Kidney (tissue), 14 donors: Measurements from ENCODE around the gene KLHL6. TPM values are rescaled to one million over a fixed set of nuclear protein-coding genes. Genes with fewer than 3 reads are reported as not detected.

Experiments
- DNase-seq, 5 donors: peaks; one replicate each; pipeline ENCODE4 v3.0.0-alpha.2; 2013 to 2020
- FAIRE-seq: peaks from 2 replicates; lab custom pipeline; 2012; peaks lifted over from hg19 to GRCh38; lab: Jason Lieb, UNC
- H3K27ac ChIP-seq, 2 donors: one replicate each; pipeline ENCODE4 v1.7.0; 2013; ENCODE audit warnings: low read depth in 2 of 2, low read length in 2 of 2, inconsistent platforms in 1 of 2
- H3K27me3 ChIP-seq: one replicate; pipeline ENCODE4 v1.7.1; 2013; ENCODE audit warnings: low read length, inconsistent platforms; ENCODE audit not compliant: control insufficient read depth, insufficient read depth
- H3K36me3 ChIP-seq, 3 donors: one replicate each; pipeline versions ENCODE4 v1.7.0 to v1.7.1; 2013; ENCODE audit warnings: low read length in 3 of 3, control low read depth in 1 of 3, inconsistent platforms in 1 of 3; ENCODE audit not compliant: insufficient read depth in 3 of 3, control insufficient read depth in 2 of 3
- H3K4me1 ChIP-seq, 3 donors: one replicate each; pipeline versions ENCODE4 v1.7.0 to v1.7.1; 2013; ENCODE audit warnings: low read length in 3 of 3, inconsistent platforms in 1 of 3, low read depth in 1 of 3; ENCODE audit not compliant: control insufficient read depth in 2 of 3, insufficient read depth in 2 of 3
- H3K4me3 ChIP-seq, 3 donors: one replicate each; pipeline versions ENCODE4 v1.7.0 to v1.8.1; 2013; ENCODE audit warnings: low read length in 3 of 3, control low read depth in 1 of 3, inconsistent platforms in 1 of 3
- H3K9ac ChIP-seq, 3 donors: one replicate each; pipeline versions ENCODE4 v1.7.0 to v1.7.1; 2013; ENCODE audit warnings: low read length in 3 of 3, control low read depth in 1 of 3, inconsistent platforms in 1 of 3
- H3K9me3 ChIP-seq, 3 donors: one replicate each; pipeline versions ENCODE4 v1.7.0 to v1.7.1; 2013; ENCODE audit warnings: low read length in 3 of 3, control low read depth in 1 of 3, inconsistent platforms in 1 of 3; ENCODE audit not compliant: control insufficient read depth in 2 of 3, insufficient read depth in 1 of 3
- intact Hi-C: fragments of 100-400 bp; cut with DNase I; formaldehyde crosslinking; loops from one replicate; pipeline ENCODE4 v1.11.1; 2022
- polyA plus RNA-seq: library from polyadenylated mRNA; stranded (reverse); fragments of 350-450 nt; fragmentation: Illumina TruSeq; extraction: RNeasy Lipid Tissue Mini Kit (QIAGEN cat#74804); gene quantifications from one replicate; pipeline ENCODE4 v1.2.3, GENCODE V29; 2014; ENCODE audit warnings: low read depth, low replicate concordance; ENCODE audit not compliant: insufficient read depth
- total RNA-seq: library from RNA; stranded (reverse); fragmentation: NEBNext Ultra II Directional; extraction: Animal tissue kit (Norgen Biotek cat#: 25700); gene quantifications from one replicate; pipeline ENCODE4 v1.2.1, GENCODE V29; 2021
- TF ChIP-seq, protein P1 (sequence below): IDR thresholded peaks from 3 replicates; pipeline ENCODE4 v1.5.1; 2012; ENCODE audit warnings: mild to moderate bottlenecking, moderate library complexity, borderline replicate concordance; ENCODE audit not compliant: insufficient read depth; ENCODE audit errors: extremely low read depth
- donor health status: control.
- donor health status: control.
- donor health status: control.
- donor health status: control.
- donor health status: control.
- donor health status: DM: yes; HTN: yes; CAD: no.
- donor health status: Normal renal cell carcinoma (clear cell type).

The KLHL6 gene
- total and polyA plus RNA-seq, 2 donors from 2014 or later: 0.37 to 9.8 TPM

DNA sequence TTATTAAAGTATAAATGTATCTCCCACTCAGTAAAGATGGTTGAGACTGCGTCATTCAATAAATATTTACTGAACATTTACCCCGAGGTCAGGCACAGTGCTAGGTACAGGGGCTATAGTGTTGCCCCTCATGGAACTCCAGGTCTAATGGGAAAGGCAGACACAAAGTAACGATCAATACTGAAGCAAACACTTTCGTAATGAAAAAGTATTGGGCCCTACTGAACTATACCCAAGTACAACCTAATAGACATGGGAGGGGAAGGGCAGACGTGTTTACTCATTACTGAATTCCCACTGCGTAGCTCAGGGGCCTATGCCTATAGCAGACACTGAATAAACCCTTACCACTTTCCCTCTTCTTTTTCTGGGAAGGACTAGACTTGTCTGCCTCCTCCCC lies 56.9 kb downstream of the KLHL6 start:
- Histone ChIP-seq H3K36me3 (no peaks in the 10 kb centered on the region), H3K4me3 (no peak overlapping the region), H3K27ac (no peak overlapping the region), H3K9me3 (no peaks in the 10 kb centered on the region), H3K4me1 (no peaks in the 10 kb centered on the region), H3K27me3 (no peaks in the 10 kb centered on the region), H3K9ac (no peak overlapping the region)
- DNase-seq: no peak
- TF ChIP-seq, protein P1, sequence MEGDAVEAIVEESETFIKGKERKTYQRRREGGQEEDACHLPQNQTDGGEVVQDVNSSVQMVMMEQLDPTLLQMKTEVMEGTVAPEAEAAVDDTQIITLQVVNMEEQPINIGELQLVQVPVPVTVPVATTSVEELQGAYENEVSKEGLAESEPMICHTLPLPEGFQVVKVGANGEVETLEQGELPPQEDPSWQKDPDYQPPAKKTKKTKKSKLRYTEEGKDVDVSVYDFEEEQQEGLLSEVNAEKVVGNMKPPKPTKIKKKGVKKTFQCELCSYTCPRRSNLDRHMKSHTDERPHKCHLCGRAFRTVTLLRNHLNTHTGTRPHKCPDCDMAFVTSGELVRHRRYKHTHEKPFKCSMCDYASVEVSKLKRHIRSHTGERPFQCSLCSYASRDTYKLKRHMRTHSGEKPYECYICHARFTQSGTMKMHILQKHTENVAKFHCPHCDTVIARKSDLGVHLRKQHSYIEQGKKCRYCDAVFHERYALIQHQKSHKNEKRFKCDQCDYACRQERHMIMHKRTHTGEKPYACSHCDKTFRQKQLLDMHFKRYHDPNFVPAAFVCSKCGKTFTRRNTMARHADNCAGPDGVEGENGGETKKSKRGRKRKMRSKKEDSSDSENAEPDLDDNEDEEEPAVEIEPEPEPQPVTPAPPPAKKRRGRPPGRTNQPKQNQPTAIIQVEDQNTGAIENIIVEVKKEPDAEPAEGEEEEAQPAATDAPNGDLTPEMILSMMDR: no peak
- intact Hi-C loops: no loop called here
- no peak for FAIRE-seq

DNA sequence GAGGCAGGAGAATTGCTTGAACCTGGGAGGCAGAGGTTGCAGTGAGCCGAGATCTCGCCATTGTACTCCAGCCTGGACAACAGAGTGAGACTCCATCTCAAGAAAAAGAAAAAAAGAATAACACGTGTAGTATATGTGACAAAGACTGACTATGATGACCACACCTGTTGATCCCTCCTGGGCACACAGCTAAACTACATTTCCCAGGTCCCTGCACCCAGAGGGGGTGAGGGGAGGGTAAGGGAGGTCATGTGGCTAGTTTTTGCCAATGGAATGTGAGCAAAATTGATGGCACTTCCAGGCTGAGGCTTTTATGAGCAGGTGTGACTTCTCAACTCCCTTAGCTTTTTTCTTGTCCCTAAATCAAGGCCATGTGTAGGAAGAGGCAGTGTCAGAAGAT lies 58.2 kb downstream of the KLHL6 start:
- Histone ChIP-seq H3K27me3 (no peaks in the 10 kb centered on the region), H3K4me3 (no peak overlapping the region), H3K9me3 (no peaks in the 10 kb centered on the region), H3K27ac (no peak overlapping the region), H3K4me1 (no peaks in the 10 kb centered on the region), H3K9ac (no peak overlapping the region), H3K36me3 (no peaks in the 10 kb centered on the region)
- intact Hi-C loops: no loop called here
- no peak for DNase-seq
- TF ChIP-seq, protein P1: no peak
- FAIRE-seq: no peak

DNA sequence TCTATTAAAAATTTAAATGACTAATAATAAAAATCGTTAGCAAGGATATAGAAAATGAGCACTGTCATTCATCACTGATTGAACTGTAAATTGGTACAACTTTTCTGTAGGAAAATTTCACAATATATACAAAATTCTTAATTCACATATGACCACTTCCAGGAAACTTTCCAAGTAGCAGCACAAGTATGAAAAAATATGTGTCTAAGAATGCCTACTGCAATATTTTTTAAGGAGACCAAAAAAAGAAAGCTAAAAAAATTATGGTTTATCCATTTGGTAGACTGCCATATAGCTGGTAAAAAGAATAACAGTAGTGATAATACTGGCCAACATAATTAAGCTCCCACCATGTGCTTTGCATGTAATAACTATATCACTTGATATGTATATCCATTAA lies 59.2 kb downstream of the KLHL6 start:
- intact Hi-C loops: no loop called here
- TF ChIP-seq, protein P1: no peak
- H3K9me3 ChIP-seq: no peaks in the 10 kb centered on the region
- H3K27me3 ChIP-seq: no peaks in the 10 kb centered on the region
- H3K9ac ChIP-seq: no peak overlapping the region
- H3K4me3 ChIP-seq: no peak overlapping the region
- DNase-seq: no peak
- no peaks in the 10 kb centered on the region for H3K4me1 ChIP-seq
- no peaks in the 10 kb centered on the region for H3K36me3 ChIP-seq
- no peak overlapping the region for H3K27ac ChIP-seq
- FAIRE-seq: no peak

DNA sequence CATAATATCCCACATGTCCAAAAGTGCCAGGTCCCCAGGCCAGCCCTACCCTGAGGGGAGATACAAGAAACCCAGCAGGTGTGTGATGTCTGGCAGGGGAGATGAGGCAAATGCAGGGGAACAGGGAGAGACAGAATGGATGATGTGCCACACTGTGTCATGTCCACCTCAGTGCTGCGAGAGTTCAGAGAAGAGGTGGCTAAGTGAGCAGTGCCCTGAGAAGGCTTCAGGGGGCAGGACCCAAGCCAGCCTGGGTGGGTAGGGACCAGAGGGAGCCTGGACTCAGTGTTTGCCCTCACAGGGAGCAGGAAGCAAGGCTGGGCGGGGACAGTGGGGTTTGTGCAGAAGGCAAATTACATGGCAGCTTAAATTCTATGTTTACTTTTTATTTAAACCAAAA lies 61.2 kb downstream of the KLHL6 start:
- TF ChIP-seq, protein P1: no peak
- DNase-seq: no peak
- intact Hi-C loops: no loop called here

More for the DNA sequence above, 61.2 kb downstream of the KLHL6 start:
- Histone ChIP-seq H3K4me3 (no peak overlapping the region), H3K9me3 (no peaks in the 10 kb centered on the region), H3K9ac (no peak overlapping the region), H3K4me1 (no peaks in the 10 kb centered on the region), H3K27ac (no peak overlapping the region), H3K27me3 (no peaks in the 10 kb centered on the region), H3K36me3 (no peaks in the 10 kb centered on the region)
- no peak for FAIRE-seq
